Measurements from ENCODE around the gene BMAL1.

BMAL1 gene

GRCh38 chr11:13287681-13288080 lies 10.1 kb downstream of the BMAL1 start:
- no peak overlapping the region for H3K4me3 ChIP-seq (ENCODE audit: low read depth, low read length)
- H3K79me2 ChIP-seq = peaks cover 10% of the 10 kb centered on the region
- H3K36me3 ChIP-seq (ENCODE audit: control insufficient read depth, insufficient read depth, low read length) = no peaks in the 10 kb centered on the region
- no peaks in the 10 kb centered on the region for H3K27me3 ChIP-seq (ENCODE audit: control insufficient read depth, insufficient read depth, low read length)
- TF ChIP-seq CTCF (IDR thresholded peaks at IDR 0.05) = no peak
- H3K9ac ChIP-seq = no peak overlapping the region
- no peaks in the 10 kb centered on the region for H3K4me1 ChIP-seq
- no peaks in the 10 kb centered on the region for H3K9me3 ChIP-seq (ENCODE audit: control insufficient read depth, low read length)
- no peak overlapping the region for H2AFZ ChIP-seq
- H3K4me2 ChIP-seq (ENCODE audit: low read length) = no peak overlapping the region
- H3K27ac ChIP-seq = no peak overlapping the region

GRCh38 chr11:13288375-13289029 lies 10.9 kb downstream of the BMAL1 start:
- H3K27ac ChIP-seq = no peak overlapping the region
- TF ChIP-seq CTCF (IDR thresholded peaks at IDR 0.05) = no peak
- H3K4me1 ChIP-seq = no peaks in the 10 kb centered on the region
- H3K4me3 ChIP-seq (ENCODE audit: low read depth, low read length) = no peak overlapping the region
- peaks cover 10% of the 10 kb centered on the region for H3K79me2 ChIP-seq
- no peak overlapping the region for H2AFZ ChIP-seq
- H3K9ac ChIP-seq = no peak overlapping the region
- H3K4me2 ChIP-seq (ENCODE audit: low read length) = no peak overlapping the region
- no peaks in the 10 kb centered on the region for H3K9me3 ChIP-seq (ENCODE audit: control insufficient read depth, low read length)
- no peaks in the 10 kb centered on the region for H3K27me3 ChIP-seq (ENCODE audit: control insufficient read depth, insufficient read depth, low read length)
- H3K36me3 ChIP-seq (ENCODE audit: control insufficient read depth, insufficient read depth, low read length) = no peaks in the 10 kb centered on the region

GRCh38 chr11:13289081-13289480 lies 11.5 kb downstream of the BMAL1 start:
- Histone ChIP-seq H3K4me1 (no peaks in the 10 kb centered on the region), H3K27ac (no peak overlapping the region), H3K4me3 (ENCODE audit: low read depth, low read length) (no peak overlapping the region), H3K27me3 (ENCODE audit: control insufficient read depth, insufficient read depth, low read length) (no peaks in the 10 kb centered on the region), H2AFZ (no peak overlapping the region), H3K9ac (no peak overlapping the region), H3K9me3 (ENCODE audit: control insufficient read depth, low read length) (no peaks in the 10 kb centered on the region), H3K36me3 (ENCODE audit: control insufficient read depth, insufficient read depth, low read length) (no peaks in the 10 kb centered on the region), H3K4me2 (ENCODE audit: low read length) (no peak overlapping the region), H3K79me2 (peaks cover 10% of the 10 kb centered on the region)
- TF ChIP-seq CTCF (IDR thresholded peaks at IDR 0.05) = no peak

GRCh38 chr11:13290221-13290980 lies 12.8 kb downstream of the BMAL1 start:
- H3K27me3 ChIP-seq (ENCODE audit: control insufficient read depth, insufficient read depth, low read length) = no peaks in the 10 kb centered on the region
- H3K36me3 ChIP-seq (ENCODE audit: control insufficient read depth, insufficient read depth, low read length) = no peaks in the 10 kb centered on the region
- H3K4me3 ChIP-seq (ENCODE audit: low read depth, low read length) = no peak overlapping the region
- no peak overlapping the region for H3K9ac ChIP-seq
- H3K79me2 ChIP-seq = peaks cover 10% of the 10 kb centered on the region
- peaks cover 6% of the 10 kb centered on the region for H3K4me1 ChIP-seq
- H3K27ac ChIP-seq = no peak overlapping the region
- H3K9me3 ChIP-seq (ENCODE audit: control insufficient read depth, low read length) = no peaks in the 10 kb centered on the region
- no peak overlapping the region for H3K4me2 ChIP-seq (ENCODE audit: low read length)
- no peak overlapping the region for H2AFZ ChIP-seq
- TF ChIP-seq CTCF (IDR thresholded peaks at IDR 0.05) = no peak
